Fibroblast of villous mesenchyme (primary cell): ENCODE results near the gene TMEM176B. TPM values are rescaled to one million over a fixed set of nuclear protein-coding genes. Genes with fewer than 3 reads are reported as not detected.

Experiments
- DNase-seq: peaks from one replicate; pipeline ENCODE4 v3.0.0-alpha.2; 2010; ENCODE audit warnings: low read depth
- H3K4me3 ChIP-seq: 2 replicates; pipeline ENCODE4 v1.5.1; 2011; ENCODE audit warnings: low read depth, mild to moderate bottlenecking, low read length
- CTCF ChIP-seq: IDR thresholded peaks from 2 replicates; pipeline ENCODE4 v1.5.1; 2012; ENCODE audit warnings: low read depth, mild to moderate bottlenecking, low read length; ENCODE audit not compliant: insufficient read depth
- total RNA-seq: library from RNA; depleted of rRNA; stranded (reverse); fragments of >200 nt; gene quantifications from 2 replicates; pipeline ENCODE4 v1.2.3, GENCODE V29; 2012

TMEM176B gene
- total RNA-seq, 1 donor, result 0.43 TPM

- TF ChIP-seq CTCF, result peak; percentile 23
- H3K4me3 ChIP-seq, result no peak overlapping the region
- no peak for DNase-seq
Observed at GRCh38 chr7:150753826-150754603, 46.1 kb downstream of the TMEM176B start.

- DNase-seq, result no peak
- no peak overlapping the region for H3K4me3 ChIP-seq
- TF ChIP-seq CTCF, result no peak
Observed at GRCh38 chr7:150753239-150753638, 46.9 kb downstream of the TMEM176B start.

- TF ChIP-seq CTCF, result no peak
- no peak for DNase-seq
- no peak overlapping the region for H3K4me3 ChIP-seq
Observed at GRCh38 chr7:150751702-150752101, 48.5 kb downstream of the TMEM176B start.

DNA sequence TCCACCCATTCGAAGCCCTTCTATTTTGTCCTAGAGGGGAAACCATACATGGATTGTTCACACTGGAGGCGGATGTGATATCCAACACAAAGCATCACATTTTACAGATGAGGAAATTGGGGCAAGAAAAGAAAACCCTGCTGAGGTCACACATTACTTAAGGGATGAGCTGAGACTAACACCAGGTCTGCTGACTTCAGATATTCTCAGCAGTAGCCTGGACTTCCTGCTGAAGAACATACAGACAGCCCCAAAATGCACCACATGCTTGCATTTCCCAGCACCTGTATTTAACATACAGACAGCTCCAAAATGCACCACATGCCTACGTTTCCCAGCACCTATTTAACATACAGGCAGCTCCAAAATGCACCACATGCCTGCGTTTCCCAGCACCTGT lies 51.8 kb downstream of the TMEM176B start:
- no peak for DNase-seq
- H3K4me3 ChIP-seq, result no peak overlapping the region
- TF ChIP-seq CTCF, result no peak

- H3K4me3 ChIP-seq, result no peak overlapping the region
- TF ChIP-seq CTCF, result no peak
- DNase-seq, result no peak
Observed at GRCh38 chr7:150746921-150747320, 53.2 kb downstream of the TMEM176B start.

DNA sequence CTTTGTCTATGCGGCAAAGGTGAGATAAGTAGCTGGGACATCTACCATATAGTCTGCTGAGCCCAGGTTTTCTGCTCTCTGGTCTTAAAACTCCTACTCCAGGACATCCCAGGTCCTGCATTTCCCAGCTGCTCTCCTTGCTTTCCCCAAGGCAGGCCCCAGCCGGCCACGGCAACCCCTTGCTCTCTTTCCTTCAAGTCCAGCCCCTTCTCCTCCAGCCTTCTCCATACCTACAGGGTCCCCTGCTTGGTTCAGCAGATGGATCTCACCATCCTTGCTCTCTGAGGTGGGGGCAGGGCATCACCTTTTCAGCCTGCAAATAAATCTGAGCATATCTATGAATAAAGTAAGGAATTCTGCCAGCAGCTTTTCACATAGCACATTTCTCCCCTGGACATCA lies 54.3 kb downstream of the TMEM176B start:
- TF ChIP-seq CTCF, result no peak

DNA sequence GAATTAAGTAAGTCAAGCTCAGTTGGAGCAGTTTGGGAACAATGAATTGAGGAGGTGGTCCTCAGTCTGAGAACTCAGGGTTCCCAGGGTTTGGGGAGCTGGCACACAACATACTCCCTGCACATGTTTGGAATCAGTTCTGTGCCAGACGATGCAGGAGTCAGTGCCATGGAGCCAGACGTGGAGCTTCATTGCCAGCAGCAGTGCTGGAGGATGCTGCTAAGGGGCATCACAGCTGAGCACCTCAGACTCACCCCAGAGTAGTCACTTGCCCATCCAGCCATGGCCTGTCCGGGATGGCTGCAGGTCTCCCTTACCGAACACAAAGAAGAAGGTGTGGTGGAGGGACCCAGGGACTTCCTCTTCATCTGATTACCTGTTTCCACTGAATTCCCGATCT lies 55.1 kb downstream of the TMEM176B start:
- no peak for TF ChIP-seq CTCF
- H3K4me3 ChIP-seq, result no peak overlapping the region
- no peak for DNase-seq

More for the DNA sequence above, 54.3 kb downstream of the TMEM176B start:
- H3K4me3 ChIP-seq, result no peak overlapping the region
- DNase-seq, result no peak
